ENCODE measurements around the gene PCYOX1L.

The PCYOX1L gene

DNA sequence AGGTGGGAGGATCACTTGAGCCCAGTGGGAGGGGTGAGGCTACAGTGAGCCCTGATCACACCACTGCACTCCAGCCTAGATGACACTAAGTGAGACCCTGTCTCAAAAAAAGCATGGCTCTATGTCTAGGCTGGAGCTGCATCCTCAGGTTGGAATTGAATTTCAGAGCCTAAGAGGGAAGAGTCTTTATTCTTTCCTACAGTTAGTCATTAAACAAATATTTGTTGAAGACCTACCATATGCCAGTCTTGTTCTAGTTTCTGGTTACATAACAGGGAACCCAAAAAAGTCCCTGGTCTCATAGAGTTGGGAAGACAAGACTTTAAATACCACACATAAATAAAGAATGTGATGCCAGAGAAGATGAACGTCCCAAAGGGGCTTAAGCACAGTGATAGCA lies 19.5 kb upstream of the PCYOX1L start:
- DNase-seq (ENCODE audit: low read depth in 2 of 2) = no peak

GRCh38 chr5:149340920-149341319 lies 16.9 kb upstream of the PCYOX1L start:
- DNase-seq (ENCODE audit: low read depth in 2 of 2) = no peak

DNA sequence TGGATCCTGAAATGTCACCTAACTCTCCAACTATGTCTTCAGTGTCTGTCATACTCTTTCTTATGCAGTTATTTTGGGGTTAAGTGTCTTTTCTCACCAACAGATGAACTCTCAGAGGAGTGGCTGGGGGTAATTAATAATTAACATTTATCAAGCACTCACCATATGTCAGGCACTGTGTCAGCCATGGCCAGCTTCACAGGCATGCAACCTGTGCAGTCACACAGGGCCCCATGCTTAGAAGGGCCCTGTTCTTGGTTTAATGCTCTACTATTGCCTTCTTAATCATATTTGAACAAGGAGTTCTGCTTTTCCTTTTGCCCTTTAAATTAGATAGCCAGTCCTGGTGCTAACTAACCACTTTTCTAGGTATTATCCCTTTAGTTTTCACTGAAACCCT lies 16.0 kb upstream of the PCYOX1L start:
- DNase-seq (ENCODE audit: low read depth in 2 of 2) = no peak

DNA sequence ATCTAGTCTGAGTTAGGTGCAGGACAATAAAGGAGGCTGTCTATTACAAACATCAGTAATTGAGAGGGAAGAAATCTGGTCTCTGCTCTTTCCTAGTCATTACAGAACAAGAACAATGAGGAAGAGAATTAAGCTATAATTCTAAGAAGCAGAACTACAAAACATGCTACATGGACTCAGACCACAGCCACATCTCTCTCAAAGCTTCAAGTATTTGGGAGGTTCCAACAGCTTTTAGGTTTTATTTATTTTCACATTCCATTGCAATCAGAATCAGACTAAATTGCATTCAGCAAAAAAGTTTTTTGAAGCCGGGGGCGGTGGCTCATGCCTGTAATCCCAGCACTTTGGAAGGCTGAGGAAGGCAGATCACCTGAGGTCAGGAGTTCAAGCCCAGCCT lies 13.7 kb upstream of the PCYOX1L start:
- DNase-seq (ENCODE audit: low read depth in 2 of 2) = no peak

- peak; percentile 76 to 83 for DNase-seq (ENCODE audit: low read depth in 2 of 2)
These were observed 12.5 kb upstream of the PCYOX1L start, which contains the start of gene GRPEL2 for GRCh38 chr5:149345147-149345891. Gene GRPEL2, plus strand, starts transcription at chr5:149345499. Its CDS starts 41 bp downstream, at chr5:149345540.

- DNase-seq (ENCODE audit: low read depth in 2 of 2) = no peak
These were observed 12.0 kb upstream of the PCYOX1L start for GRCh38 chr5:149345892-149346222.

DNA sequence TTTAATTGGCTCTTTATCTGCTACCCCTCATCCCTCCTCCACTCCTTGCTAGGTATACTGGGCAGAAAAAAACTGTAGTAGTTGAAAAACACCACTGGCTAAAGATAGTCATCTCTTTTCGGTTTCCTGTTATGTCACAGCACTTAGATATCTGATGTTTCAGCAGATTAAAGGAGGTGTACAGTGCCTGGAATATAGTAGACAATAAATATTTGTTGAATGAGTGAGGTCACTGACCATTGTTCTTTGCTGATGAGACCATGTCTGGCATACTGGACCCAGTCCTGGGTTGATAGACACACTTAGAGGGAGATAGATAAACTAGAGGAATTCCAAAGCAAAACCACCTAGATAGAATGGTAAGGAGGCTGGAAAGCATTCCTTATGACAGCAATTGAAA lies 9.3 kb upstream of the PCYOX1L start:
- DNase-seq (ENCODE audit: low read depth in 2 of 2) = no peak

DNA sequence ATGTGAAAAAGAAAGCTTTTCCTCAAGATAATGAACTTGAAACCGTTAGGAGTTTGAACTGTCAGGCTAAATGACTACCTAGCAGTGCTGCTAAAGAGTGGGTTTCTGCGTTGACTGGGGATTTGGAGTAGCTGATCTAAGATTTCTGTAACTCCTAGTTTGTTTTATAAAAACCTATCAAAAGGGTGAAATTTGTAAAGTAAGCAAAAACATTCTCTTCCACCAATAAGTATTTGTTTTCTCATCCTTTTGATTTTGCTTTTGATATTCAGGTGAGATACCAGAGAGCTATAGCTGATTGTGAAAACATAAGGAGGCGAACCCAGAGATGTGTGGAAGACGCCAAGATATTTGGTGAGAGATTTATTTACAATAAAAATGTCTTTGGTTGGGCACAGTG lies 8.5 kb upstream of the PCYOX1L start:
- DNase-seq (ENCODE audit: low read depth in 2 of 2) = no peak

GRCh38 chr5:149352169-149352568 lies 5.7 kb upstream of the PCYOX1L start:
- no peak for DNase-seq (ENCODE audit: low read depth in 2 of 2)

DNA sequence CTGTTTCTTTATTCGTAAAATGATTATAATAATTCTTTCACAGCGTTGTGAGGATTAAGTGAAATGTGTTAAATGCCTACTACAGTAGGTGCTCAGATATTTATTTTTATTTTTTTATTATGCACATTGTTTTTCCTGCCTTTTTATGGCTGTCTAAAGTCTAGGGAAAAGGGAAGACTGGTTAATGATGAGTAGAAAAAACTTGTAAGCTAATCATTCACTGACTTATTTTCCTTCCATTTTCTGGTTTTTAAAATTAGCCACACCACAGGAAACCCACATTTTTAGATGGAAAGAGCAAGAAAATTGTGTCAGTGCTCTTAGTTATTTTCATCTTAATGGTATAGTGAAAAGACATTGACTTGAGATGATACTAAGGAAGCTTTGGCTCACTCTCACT lies 3.9 kb upstream of the PCYOX1L start:
- no peak for DNase-seq (ENCODE audit: low read depth in 2 of 2)

- no peak for DNase-seq (ENCODE audit: low read depth in 2 of 2)
These were observed 2.2 kb upstream of the PCYOX1L start for GRCh38 chr5:149355688-149356087.

DNA sequence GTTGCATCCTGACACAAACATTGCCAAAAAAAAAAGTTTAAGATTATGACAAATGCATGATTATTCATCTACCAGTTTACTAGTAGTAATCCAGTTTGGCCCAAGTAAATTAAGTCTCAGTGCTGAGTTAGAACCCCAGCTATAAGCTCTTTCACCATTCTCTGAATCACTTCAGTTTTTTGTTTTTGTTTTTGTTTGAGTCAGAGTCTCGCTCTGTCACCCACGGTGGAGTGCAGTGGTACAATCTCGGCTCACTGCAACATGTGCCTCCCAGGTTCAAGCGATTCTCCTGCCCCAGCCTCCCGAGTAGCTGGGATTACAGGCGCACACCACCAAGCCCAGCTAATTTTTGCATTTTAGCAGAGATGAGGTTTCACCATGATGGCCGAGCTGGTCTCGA lies 1.5 kb upstream of the PCYOX1L start:
- DNase-seq (ENCODE audit: low read depth in 2 of 2) = no peak

GRCh38 chr5:149358294-149358651 lies 427 bp downstream of the PCYOX1L start:
- no peak for DNase-seq (ENCODE audit: low read depth in 2 of 2)

GRCh38 chr5:149358868-149359495 lies 1.1 kb downstream of the PCYOX1L start:
- DNase-seq (ENCODE audit: low read depth in 2 of 2) = no peak

GRCh38 chr5:149360272-149360671 lies 2.4 kb downstream of the PCYOX1L start:
- DNase-seq (ENCODE audit: low read depth in 2 of 2) = no peak

DNA sequence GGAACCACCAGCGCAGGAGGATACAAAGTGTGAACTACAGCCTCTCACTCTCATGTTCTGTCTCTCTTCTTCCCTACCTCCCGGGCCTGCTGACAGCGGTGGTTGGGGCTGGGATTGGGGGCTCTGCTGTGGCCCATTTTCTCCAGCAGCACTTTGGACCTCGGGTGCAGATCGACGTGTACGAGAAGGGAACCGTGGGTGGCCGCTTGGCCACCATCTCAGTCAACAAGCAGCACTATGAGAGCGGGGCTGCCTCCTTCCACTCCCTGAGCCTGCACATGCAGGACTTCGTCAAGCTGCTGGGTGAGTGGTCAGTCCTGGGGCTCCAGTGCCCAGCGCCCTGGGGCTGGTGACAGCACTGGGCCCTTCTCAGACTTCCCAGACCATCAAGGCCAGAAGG lies 4.7 kb downstream of the PCYOX1L start:
- DNase-seq (ENCODE audit: low read depth in 2 of 2) = no peak

- DNase-seq (ENCODE audit: low read depth in 2 of 2) = no peak
These were observed 5.5 kb downstream of the PCYOX1L start for GRCh38 chr5:149363358-149363757.

GRCh38 chr5:149363936-149364335 lies 6.1 kb downstream of the PCYOX1L start:
- DNase-seq (ENCODE audit: low read depth in 2 of 2) = no peak

DNA sequence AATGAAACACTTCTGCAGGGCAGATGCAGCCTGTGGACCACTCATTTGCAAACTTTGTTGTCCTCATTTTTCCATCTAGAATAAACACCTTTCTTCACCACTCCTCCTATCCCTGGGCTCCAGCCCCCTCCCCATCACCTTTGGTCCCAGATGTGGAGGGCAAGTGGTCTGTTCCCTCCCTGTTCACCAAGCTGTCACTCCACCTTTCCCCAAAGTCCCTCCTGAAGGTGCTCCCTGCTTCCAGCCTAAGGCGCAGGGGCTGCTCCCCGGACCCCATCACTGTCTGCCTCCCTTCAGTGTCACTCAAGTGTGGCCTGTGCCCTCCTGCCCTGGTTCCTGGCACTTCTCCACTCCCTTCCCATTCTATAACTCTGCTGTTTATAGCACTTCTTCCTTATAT lies 6.9 kb downstream of the PCYOX1L start:
- DNase-seq (ENCODE audit: low read depth in 2 of 2) = no peak

- DNase-seq (ENCODE audit: low read depth in 2 of 2) = no peak
These were observed 7.6 kb downstream of the PCYOX1L start for GRCh38 chr5:149365418-149365817.

DNA sequence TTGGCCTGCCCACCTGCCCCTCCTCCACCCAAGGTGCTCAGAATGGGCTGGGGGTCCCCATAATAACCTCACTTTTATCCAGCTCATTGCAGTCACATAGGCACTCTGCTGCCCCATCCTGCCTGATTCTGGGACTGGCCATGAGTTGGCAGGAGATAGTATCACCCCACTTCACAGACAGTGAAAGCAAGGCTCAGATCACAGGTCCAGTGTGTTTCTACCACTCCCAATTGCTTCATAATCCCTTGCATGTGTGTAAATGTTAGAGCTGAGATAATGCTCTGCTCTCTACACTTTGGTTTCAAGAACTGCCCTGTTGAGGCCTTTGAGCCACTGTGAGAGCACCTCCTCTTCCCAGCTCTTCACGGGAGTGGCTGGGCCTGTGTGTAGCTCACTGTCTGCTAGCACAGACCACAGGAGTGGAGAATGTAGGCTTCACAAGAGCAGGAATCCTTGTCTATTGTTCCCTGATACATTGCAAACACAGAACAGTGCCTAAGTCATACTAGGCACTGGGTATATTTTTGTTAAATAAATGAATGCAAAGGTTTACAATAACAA lies 8.4 kb downstream of the PCYOX1L start:
- no peak for DNase-seq (ENCODE audit: low read depth in 2 of 2)

DNA sequence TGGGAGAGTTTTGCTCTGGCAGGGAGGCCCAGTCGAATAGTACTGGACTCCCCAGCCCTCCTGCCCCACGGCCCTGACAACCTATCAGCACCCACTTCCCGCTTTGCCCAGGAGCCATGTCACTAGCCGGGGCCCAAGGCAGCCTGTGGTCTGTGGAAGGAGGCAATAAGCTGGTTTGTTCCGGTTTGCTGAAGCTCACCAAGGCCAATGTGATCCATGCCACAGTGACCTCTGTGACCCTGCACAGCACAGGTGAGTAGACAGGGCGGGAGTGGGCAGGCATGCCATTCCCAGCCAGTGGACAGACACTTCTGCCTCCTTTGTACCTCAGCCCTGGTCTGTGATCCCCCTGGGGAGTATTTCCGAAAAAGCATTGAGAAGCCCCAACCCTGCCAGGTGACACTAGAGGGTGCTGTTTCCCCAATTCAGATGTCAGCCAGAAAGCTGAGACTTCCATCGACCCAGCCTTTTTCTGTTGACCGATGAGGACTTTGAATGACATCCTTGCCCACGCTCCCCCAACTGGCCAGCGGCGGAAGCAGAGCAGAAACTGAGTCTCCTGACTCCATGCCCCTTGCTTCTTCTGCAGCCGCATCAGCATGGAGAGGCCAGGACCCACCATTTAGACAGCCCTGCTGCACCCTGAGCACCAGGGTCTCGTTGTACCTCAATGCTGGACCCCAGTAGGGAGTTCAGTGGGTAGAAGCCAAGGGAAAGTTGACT lies 9.6 kb downstream of the PCYOX1L start:
- no peak for DNase-seq (ENCODE audit: low read depth in 2 of 2)

Measured in activated CD8-positive, alpha-beta memory T cell treated with anti-CD3 and anti-CD28 coated beads for 4 hours (primary cell).